ENCODE results near the gene LIPT2.

GRCh38 chr11:74470526-74470925, 23.0 kb downstream of the LIPT2 start:
- TF ChIP-seq POLR2A (IDR thresholded peaks at IDR 0.05; ENCODE audit: extremely low read depth, insufficient read length) (no peak), CTCF (IDR thresholded peaks at IDR 0.05; ENCODE audit: low read depth, low read length) (no peak)

All from NB4 (cell line).